Neuron (in vitro differentiated cells): Measurements from ENCODE around the gene SLX4.

Experiments
- H2AFZ ChIP-seq: one replicate; pipeline ENCODE4 v1.6.1; 2013; ENCODE audit warnings: low read depth, mild to moderate bottlenecking, inconsistent platforms, low read length, moderate library complexity
- H3K27me3 ChIP-seq: one replicate; pipeline ENCODE4 v1.6.1; 2013; ENCODE audit warnings: low read length; ENCODE audit not compliant: insufficient read depth
- H3K36me3 ChIP-seq: one replicate; pipeline ENCODE4 v1.6.1; 2013; ENCODE audit warnings: low read length; ENCODE audit not compliant: insufficient read depth
- H3K4me1 ChIP-seq: one replicate; pipeline ENCODE4 v1.6.1; 2013; ENCODE audit warnings: low read length; ENCODE audit not compliant: insufficient read depth
- H3K4me3 ChIP-seq: 2 replicates; pipeline ENCODE4 v1.5.1; 2013; ENCODE audit warnings: mild to moderate bottlenecking, low read length, moderate library complexity
- H3K9me3 ChIP-seq: one replicate; pipeline ENCODE4 v1.6.1; 2013; ENCODE audit warnings: low read length

SLX4 gene

GRCh38 chr16:3536851-3537250, 74.6 kb downstream of the SLX4 start:
- Histone ChIP-seq H3K4me1 (no peaks in the 10 kb centered on the region), H3K27me3 (no peaks in the 10 kb centered on the region), H3K4me3 (no peak overlapping the region), H2AFZ (no peak overlapping the region), H3K9me3 (no peaks in the 10 kb centered on the region), H3K36me3 (peaks cover 58% of the 10 kb centered on the region)

GRCh38 chr16:3536271-3536731, 75.1 kb downstream of the SLX4 start:
- Histone ChIP-seq H3K27me3 (no peaks in the 10 kb centered on the region), H3K4me1 (no peaks in the 10 kb centered on the region), H3K9me3 (no peaks in the 10 kb centered on the region), H3K4me3 (no peak overlapping the region), H2AFZ (no peak overlapping the region), H3K36me3 (peaks cover 61% of the 10 kb centered on the region)

GRCh38 chr16:3534126-3534525, 77.3 kb downstream of the SLX4 start:
- Histone ChIP-seq H3K27me3 (no peaks in the 10 kb centered on the region), H3K4me1 (no peaks in the 10 kb centered on the region), H3K9me3 (no peaks in the 10 kb centered on the region), H3K36me3 (peaks cover 67% of the 10 kb centered on the region), H2AFZ (no peak overlapping the region), H3K4me3 (no peak overlapping the region)

GRCh38 chr16:3532741-3533140, 78.7 kb downstream of the SLX4 start:
- Histone ChIP-seq H3K4me1 (no peaks in the 10 kb centered on the region), H2AFZ (no peak overlapping the region), H3K27me3 (no peaks in the 10 kb centered on the region), H3K4me3 (no peak overlapping the region), H3K36me3 (peaks cover 76% of the 10 kb centered on the region), H3K9me3 (peaks cover 7% of the 10 kb centered on the region)
